NCI-H510A treated with DMSO at 0.1 percent for 48 hours (cell line): ENCODE measurements around the gene SLC45A3.

Experiments used
- DNase-seq: peaks from one replicate; lab custom pipeline; 2025; lab: John Stamatoyannopoulos, UW

The SLC45A3 gene

DNA sequence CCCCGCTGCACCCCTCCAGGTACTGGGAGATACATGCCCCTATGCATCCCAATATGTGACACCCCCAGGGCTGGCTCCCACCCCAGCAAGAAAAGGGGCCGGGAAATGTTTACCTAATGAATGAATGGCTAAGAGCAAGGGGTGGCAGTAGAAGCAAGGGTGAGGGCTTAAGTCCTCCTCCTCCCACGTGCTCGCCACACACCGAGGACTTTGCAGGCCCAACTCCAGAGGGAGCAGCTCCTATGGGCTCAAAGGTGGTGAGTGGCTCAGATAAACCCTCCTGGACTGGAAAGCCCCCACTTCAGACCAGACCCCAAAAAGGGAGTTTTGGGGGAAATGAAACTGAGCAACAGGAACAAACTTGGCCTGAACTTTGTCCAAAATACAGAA lies 11.4 kb downstream of the SLC45A3 start:
- DNase-seq = no peak

GRCh38 chr1:205667909-205668643 lies 12.2 kb downstream of the SLC45A3 start:
- DNase-seq = no peak

GRCh38 chr1:205666372-205667166 lies 13.7 kb downstream of the SLC45A3 start:
- DNase-seq = no peak

DNA sequence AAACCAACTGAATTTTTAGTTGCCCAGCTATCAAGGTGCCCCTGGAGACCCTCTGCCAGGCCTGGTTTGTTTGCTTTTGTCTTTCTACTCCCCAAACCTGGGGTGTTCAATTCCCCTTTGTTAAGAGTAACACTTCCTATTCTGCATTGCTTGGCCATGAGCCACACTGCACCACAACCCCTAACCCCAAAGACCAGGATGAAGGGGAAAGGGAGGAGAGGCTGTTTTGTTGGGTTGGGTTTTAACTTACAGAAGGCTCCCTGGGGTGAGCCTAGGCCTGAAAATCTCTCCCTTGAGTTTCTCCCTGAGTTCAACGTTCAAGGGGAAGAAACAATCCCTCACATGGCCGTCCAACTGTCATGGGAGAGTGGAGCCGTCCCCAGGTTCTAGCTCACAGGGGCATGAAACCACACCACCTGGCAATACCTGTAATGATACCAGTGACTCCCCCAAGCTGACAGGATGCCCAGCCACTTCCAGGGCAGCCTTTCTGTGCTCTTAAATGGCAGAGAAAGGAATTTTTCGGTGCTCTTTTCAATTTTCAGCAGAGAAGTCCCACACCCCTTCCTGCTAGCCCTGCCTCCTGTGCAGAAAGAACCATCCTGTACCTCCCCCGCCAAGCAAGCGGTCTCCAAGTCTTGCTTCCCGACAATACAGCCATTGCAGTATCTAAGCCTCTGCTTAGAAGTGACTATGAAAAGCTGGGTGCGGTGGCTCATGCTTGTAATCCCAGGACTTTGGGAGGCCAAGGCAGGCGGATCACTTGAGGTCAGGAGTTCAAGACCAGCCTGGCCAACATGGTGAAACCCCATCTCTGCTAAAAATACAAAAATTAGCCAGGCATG lies 14.9 kb downstream of the SLC45A3 start:
- DNase-seq = no peak

- DNase-seq = no peak
Measured at GRCh38 chr1:205664399-205665017, 15.8 kb downstream of the SLC45A3 start.

GRCh38 chr1:205663286-205663936 lies 16.9 kb downstream of the SLC45A3 start:
- no peak for DNase-seq

- no peak for DNase-seq
Measured at GRCh38 chr1:205662791-205663190, 17.5 kb downstream of the SLC45A3 start.

GRCh38 chr1:205662135-205662738 lies 18.1 kb downstream of the SLC45A3 start:
- DNase-seq = no peak

DNA sequence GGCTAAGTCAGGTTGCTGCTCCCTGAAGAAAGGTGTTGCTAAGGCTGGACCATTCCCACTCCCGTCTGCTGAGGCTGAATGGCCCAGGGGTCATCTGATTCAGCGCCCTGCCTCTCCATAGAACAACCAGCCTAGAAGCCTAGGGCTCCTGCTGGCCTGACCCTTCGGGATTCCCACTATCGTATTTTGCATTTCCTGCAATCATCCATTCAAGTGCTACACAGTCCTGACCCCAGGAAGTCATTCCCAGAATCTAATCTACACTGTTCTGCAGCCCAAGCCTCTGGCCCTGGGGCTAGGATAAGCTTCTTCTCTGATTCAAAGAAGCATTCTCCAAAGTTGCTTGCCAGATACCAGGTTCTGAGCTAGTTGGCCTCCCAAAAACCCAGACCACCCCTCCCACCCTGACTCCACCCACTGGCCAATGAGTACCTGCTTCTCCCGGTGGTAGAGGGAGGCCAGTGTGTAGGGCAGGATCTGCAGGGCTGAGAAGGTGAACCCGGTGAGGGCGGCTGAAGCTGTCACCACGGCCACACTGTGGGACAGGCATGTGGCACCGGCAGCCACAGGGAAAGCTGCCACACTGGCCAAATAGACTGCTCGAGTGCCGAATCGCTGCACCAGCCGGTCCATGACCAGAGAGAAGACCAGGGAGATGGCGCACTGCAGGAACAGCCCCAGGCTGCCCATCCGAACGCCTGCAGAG lies 18.7 kb downstream of the SLC45A3 start:
- DNase-seq = no peak

- DNase-seq = no peak
Measured at GRCh38 chr1:205660361-205660760, 19.9 kb downstream of the SLC45A3 start.

DNA sequence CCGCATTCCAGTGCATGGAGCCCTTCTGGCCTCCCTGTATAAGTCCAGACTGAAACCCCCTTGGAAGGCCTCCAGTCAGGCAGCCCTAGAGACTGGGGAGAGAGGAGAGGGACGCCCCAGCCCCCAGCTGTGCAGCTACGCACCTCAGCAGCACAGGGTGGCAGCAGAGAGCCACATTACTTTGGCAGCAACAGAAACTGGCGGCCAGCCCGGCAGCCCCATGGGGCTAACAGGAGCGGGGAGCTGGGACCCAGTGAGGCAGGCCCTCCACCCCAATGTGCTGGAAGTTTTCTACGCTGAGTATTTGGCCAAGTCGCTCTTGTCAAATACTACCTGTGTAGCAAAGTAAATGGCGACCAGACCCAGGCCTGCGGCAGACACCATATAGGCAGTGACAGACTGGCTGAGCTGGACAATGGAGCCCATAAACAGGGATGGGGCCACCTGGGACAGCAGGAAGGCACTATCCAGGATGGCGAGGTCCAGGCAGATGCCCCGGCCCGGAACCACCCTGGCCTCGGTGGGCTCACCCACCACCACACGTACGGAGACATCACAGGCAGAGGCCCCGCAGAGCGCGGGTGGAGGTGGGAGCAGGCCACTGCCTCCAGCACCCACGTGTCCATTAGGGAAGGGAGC lies 21.2 kb downstream of the SLC45A3 start:
- peak; percentile 30 for DNase-seq

DNA sequence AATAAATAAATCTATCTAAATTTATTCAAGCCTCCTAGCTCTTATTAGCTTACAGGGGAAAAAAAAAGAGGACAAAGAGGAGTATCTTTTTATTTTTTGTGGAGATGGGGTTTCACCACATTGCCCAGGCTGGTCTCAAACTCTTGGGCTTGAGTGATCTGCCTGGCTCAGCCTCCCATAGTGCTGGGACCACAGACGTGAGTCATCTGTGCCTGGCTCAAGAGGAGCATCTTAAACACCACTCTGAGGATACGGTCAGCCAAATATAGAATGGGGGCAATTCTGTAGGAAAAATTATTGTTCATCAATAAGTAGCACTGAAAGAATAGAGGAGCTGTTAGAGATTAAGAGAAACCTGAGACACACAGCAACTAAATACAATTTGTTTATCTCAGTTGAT lies 24.1 kb downstream of the SLC45A3 start:
- no peak for DNase-seq

DNA sequence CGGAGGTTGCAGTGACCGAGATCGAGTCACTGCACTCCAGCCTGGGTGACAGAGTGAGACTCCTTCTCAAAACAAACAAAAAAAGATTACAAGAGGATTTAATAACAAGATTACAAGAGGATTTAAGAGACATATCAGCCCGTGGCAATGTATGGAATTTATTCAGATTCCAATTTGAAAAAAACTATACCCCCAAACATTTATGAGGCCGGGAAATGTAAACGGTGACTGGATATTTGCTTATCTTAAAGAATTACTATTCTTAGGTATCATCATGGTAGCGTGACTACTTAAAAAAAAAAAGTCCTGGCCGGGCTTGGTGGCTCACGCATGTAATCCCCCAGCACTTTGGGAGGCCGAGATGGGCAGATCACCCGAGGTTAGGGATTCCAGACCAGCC lies 27.3 kb downstream of the SLC45A3 start:
- DNase-seq = no peak

DNA sequence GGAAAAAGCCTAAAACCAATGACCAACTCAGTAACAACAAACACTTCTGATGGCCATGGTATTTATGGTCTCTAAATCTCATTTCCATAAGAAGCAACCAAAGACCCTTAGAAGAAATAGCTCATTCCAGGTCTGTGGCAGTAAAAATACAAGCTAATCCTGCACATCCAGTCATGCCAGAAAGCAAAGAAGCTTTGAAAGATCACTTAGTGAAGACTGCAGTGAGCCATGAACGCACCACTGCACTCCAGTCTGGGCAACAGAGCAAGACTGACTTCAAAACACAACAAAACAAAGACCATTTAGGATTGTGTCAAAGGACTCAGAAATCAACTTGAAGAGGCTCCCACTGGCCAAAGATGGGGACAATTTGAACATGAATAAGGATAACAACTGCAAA lies 30.1 kb downstream of the SLC45A3 start:
- DNase-seq = no peak

DNA sequence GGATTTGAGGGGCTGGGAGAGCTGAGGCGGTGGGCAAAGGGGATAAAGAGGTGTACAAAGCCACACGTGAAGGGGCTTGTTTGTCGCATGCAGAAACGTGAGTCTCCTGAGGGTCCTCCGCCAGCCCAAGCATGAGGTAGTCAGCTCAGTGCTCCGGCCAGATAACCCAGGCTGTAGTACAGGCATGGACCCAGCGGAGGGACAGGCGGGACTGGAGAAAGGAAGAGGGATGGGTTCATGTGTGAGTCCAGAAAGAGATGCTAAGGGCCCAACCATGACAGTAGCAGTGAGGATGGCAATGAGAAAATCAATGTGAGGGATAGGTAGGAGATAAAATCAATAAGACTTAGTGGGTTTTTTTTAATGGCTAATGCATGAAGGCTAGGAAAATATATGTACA lies 34.8 kb downstream of the SLC45A3 start:
- DNase-seq = no peak

DNA sequence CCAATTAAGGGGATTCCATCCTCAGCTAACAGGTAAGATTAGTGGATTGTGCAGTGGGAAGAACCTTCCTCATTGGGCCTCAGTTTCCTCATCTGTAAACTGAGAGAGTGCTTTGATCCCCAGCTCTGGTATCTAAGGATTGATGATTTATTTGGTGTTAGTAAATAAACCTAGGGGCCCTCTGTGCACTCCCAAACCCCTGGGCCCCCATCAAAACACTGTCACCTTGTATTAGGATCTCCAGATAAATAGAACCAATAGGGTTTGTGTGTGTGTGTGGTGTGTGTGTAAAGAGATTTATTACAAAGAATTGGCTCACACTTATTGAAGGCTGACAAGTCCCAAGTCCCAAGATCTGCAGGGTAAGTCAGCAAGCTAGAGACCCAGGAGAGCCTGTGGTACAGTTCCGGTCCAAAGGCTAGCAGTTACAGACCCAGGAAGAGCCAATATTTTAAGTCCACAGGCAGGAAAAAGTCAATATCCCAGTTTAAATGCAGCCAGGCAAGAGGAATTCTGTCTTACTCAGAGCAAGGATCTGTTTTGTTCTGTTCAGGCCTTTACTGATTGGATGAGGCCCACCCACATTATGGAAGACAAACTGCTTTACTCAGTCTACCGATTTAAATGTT lies 37.5 kb downstream of the SLC45A3 start:
- DNase-seq = no peak

- DNase-seq = no peak
Measured at GRCh38 chr1:205639567-205639966, 40.7 kb downstream of the SLC45A3 start.

- DNase-seq = no peak
Measured at GRCh38 chr1:205637854-205638468, 42.3 kb downstream of the SLC45A3 start.

DNA sequence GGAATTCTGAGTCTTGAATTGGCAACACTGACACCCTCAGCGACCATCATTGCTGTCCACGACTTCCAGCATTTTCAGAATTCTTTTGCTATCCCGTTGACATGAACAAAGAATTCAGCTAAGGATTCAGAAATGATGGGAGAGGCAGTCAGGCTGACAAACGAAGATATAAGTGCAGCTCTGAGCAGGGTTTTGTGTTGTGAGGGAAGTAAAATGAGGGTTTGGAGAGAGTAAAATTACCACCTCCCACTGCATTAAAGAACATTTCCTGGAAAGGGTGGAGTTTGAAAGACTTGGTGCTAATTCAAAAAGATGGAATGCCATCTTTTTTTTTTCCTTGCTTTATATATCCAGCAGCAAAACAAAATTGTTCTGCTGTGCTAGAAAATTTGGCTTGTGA lies 43.6 kb downstream of the SLC45A3 start:
- DNase-seq = no peak
